HG03354 (cell line): ENCODE data around the gene DNAJB12.
"Not testable (repeated sequence)": the region's sequence is repeated elsewhere in the genome, so short reads cannot be mapped to it uniquely, and the experiment has no call there.

Experiments used
- ATAC-seq: cut with Tn5 transposase; IDR thresholded peaks from one replicate; pipeline ENCODE4 v1.9.1; 2021; ENCODE audit warnings: mild to moderate bottlenecking; ENCODE audit not compliant: unreplicated experiment, poor library complexity, severe bottlenecking

Gene DNAJB12

GRCh38 chr10:72333112-72334015 lies 21.4 kb downstream of the DNAJB12 start:
- ATAC-seq = no peak

GRCh38 chr10:72332423-72333111 lies 22.2 kb downstream of the DNAJB12 start:
- ATAC-seq = no peak

- ATAC-seq = peak; percentile 54
Observed at GRCh38 chr10:72331575-72332422, 22.9 kb downstream of the DNAJB12 start.

GRCh38 chr10:72330069-72330426 lies 24.7 kb downstream of the DNAJB12 start:
- ATAC-seq = no peak

- no peak for ATAC-seq
Observed at GRCh38 chr10:72329290-72330068, 25.2 kb downstream of the DNAJB12 start.

- ATAC-seq = no peak
Observed at GRCh38 chr10:72328829-72329204, 25.9 kb downstream of the DNAJB12 start.

GRCh38 chr10:72328045-72328828 lies 26.5 kb downstream of the DNAJB12 start:
- no peak for ATAC-seq

- ATAC-seq = not testable (repeated sequence)
Observed at GRCh38 chr10:72326665-72327603, 27.8 kb downstream of the DNAJB12 start.

GRCh38 chr10:72325243-72326175 lies 29.2 kb downstream of the DNAJB12 start:
- not testable (repeated sequence) for ATAC-seq

GRCh38 chr10:72323771-72324191 lies 30.9 kb downstream of the DNAJB12 start:
- ATAC-seq = no peak

GRCh38 chr10:72323108-72323749 lies 31.5 kb downstream of the DNAJB12 start:
- ATAC-seq = no peak

GRCh38 chr10:72322280-72323058 lies 32.2 kb downstream of the DNAJB12 start:
- no peak for ATAC-seq

- ATAC-seq = no peak
Observed at GRCh38 chr10:72322030-72322279, 32.8 kb downstream of the DNAJB12 start.

GRCh38 chr10:72321248-72322029 lies 33.3 kb downstream of the DNAJB12 start:
- ATAC-seq = no peak

GRCh38 chr10:72320676-72321247 lies 34.0 kb downstream of the DNAJB12 start:
- ATAC-seq = peak; percentile 72
